Osteoblast (primary cell): Measurements from ENCODE around the gene MIAT. TPM values are rescaled to one million over a fixed set of nuclear protein-coding genes. Genes with fewer than 3 reads are reported as not detected.

Experiments
- DNase-seq: peaks from one replicate; pipeline ENCODE4 v3.0.0; 2011; ENCODE audit warnings: low spot score, mixed read lengths; ENCODE audit not compliant: insufficient read length; ENCODE audit errors: missing footprints
- H2AFZ ChIP-seq: 2 replicates; pipeline ENCODE4 v1.6.0; 2011; ENCODE audit warnings: mild to moderate bottlenecking, low read length
- H3K27ac ChIP-seq: 2 replicates; pipeline ENCODE4 v1.5.1; 2011; ENCODE audit warnings: mild to moderate bottlenecking, low read depth, low read length, moderate library complexity
- H3K27me3 ChIP-seq: 2 replicates; pipeline ENCODE4 v1.6.0; 2012; ENCODE audit warnings: mild to moderate bottlenecking, control low read depth, inconsistent platforms, low read length, moderate library complexity; ENCODE audit not compliant: insufficient read depth
- H3K36me3 ChIP-seq: 2 replicates; pipeline ENCODE4 v1.5.1; 2011; ENCODE audit warnings: mild to moderate bottlenecking, low read length, control low read depth, moderate library complexity; ENCODE audit not compliant: insufficient read depth
- H3K4me1 ChIP-seq: 2 replicates; pipeline ENCODE4 v1.5.1; 2011; ENCODE audit warnings: mild to moderate bottlenecking, low read length, control low read depth, moderate library complexity; ENCODE audit not compliant: insufficient read depth
- H3K4me2 ChIP-seq: 2 replicates; pipeline ENCODE4 v1.6.0; 2011; ENCODE audit warnings: mild to moderate bottlenecking, low read length; ENCODE audit not compliant: insufficient read depth
- H3K4me3 ChIP-seq: fragments of 200-600 bp; sonication (generic); 3 replicates; pipeline ENCODE4 v1.5.1; 2012; ENCODE audit warnings: mild to moderate bottlenecking, low read length, inconsistent platforms; ENCODE audit not compliant: insufficient read depth
- H3K79me2 ChIP-seq: 2 replicates; pipeline ENCODE4 v1.6.0; 2012; ENCODE audit warnings: mild to moderate bottlenecking, low read length, control low read depth, inconsistent platforms; ENCODE audit not compliant: insufficient read depth
- H3K9me3 ChIP-seq: 2 replicates; pipeline ENCODE4 v1.5.1; 2011; ENCODE audit warnings: low read depth, low read length, control low read depth
- H4K20me1 ChIP-seq: 2 replicates; pipeline ENCODE4 v1.6.0; 2012; ENCODE audit warnings: mild to moderate bottlenecking, low read length, control low read depth; ENCODE audit not compliant: insufficient read depth
- CTCF ChIP-seq: IDR thresholded peaks from 2 replicates; pipeline ENCODE4 v1.5.1; 2011; ENCODE audit warnings: mild to moderate bottlenecking, low read depth, low read length, moderate library complexity; ENCODE audit errors: extremely low read depth
- total RNA-seq: library from RNA; depleted of rRNA; stranded (reverse); fragments of >200 nt; gene quantifications from 2 replicates; pipeline ENCODE4 v1.2.3, GENCODE V29; 2012

MIAT gene
- total RNA-seq, 1 donor: 1.8 TPM

GRCh38 chr22:26621663-26622062 lies 35.7 kb upstream of the MIAT start, which contains the start of gene CRYBA4:
CRYBA4 (plus strand) TSS chr22:26621963; CDS start chr22:26622597, 634 bp downstream.
- H3K9me3 ChIP-seq: no peaks in the 10 kb centered on the region
- no peak within 1 kb of the TSS for H3K27ac ChIP-seq

GRCh38 chr22:26623984-26624383 lies 33.4 kb upstream of the MIAT start:
- TF ChIP-seq CTCF: no peak

More at GRCh38 chr22:26621663-26622062, 35.7 kb upstream of the MIAT start, which contains the start of gene CRYBA4:
- Histone ChIP-seq H3K4me1 (no peaks in the 10 kb centered on the region), H3K4me2 (no peak within 1 kb of the TSS), H4K20me1 (no peaks in the 10 kb centered on the region), H3K79me2 (no peaks in the 10 kb centered on the region), H3K27me3 (peaks cover 13% of the 10 kb centered on the region), H3K4me3 (no peak within 1 kb of the TSS), H2AFZ (no peak within 1 kb of the TSS), H3K36me3 (no peaks in the 10 kb centered on the region)
- TF ChIP-seq CTCF: no peak
- no peak for DNase-seq

GRCh38 chr22:26624803-26625202 lies 32.6 kb upstream of the MIAT start:
- Histone ChIP-seq H3K36me3 (no peaks in the 10 kb centered on the region), H3K27ac (no peak overlapping the region), H3K4me2 (no peak overlapping the region), H3K4me1 (no peaks in the 10 kb centered on the region), H3K9me3 (no peaks in the 10 kb centered on the region), H3K27me3 (peaks cover 18% of the 10 kb centered on the region), H3K79me2 (no peaks in the 10 kb centered on the region), H2AFZ (no peak overlapping the region), H3K4me3 (no peak overlapping the region), H4K20me1 (no peaks in the 10 kb centered on the region)
- TF ChIP-seq CTCF: no peak
- DNase-seq: peak; percentile 63

More at GRCh38 chr22:26623984-26624383, 33.4 kb upstream of the MIAT start:
- Histone ChIP-seq H3K79me2 (no peaks in the 10 kb centered on the region), H2AFZ (no peak overlapping the region), H3K4me1 (no peaks in the 10 kb centered on the region), H3K9me3 (no peaks in the 10 kb centered on the region), H3K4me2 (no peak overlapping the region), H4K20me1 (no peaks in the 10 kb centered on the region), H3K36me3 (no peaks in the 10 kb centered on the region), H3K27me3 (peaks cover 18% of the 10 kb centered on the region), H3K27ac (no peak overlapping the region), H3K4me3 (no peak overlapping the region)
- DNase-seq: no peak

GRCh38 chr22:26629988-26630761 lies 27.2 kb upstream of the MIAT start:
- H3K4me2 ChIP-seq: no peak overlapping the region
- H3K4me3 ChIP-seq: no peak overlapping the region
- no peak overlapping the region for H2AFZ ChIP-seq
- H4K20me1 ChIP-seq: no peaks in the 10 kb centered on the region
- H3K4me1 ChIP-seq: no peaks in the 10 kb centered on the region
- H3K27ac ChIP-seq: no peak overlapping the region
- DNase-seq: no peak
- no peaks in the 10 kb centered on the region for H3K36me3 ChIP-seq
- TF ChIP-seq CTCF: no peak
- peaks cover 10% of the 10 kb centered on the region for H3K27me3 ChIP-seq
- no peaks in the 10 kb centered on the region for H3K79me2 ChIP-seq
- H3K9me3 ChIP-seq: no peaks in the 10 kb centered on the region
